ENCODE data around the gene VPS26C. TPM values are rescaled to one million over a fixed set of nuclear protein-coding genes. Genes with fewer than 3 reads are reported as not detected.

VPS26C gene
- total and polyA plus RNA-seq, 9 of the 15 experiments (the other 6 are each of a cell fraction or from before 2014, with no cell fraction given), result 32.8 to 48.7 (median 42.1) TPM

DNA sequence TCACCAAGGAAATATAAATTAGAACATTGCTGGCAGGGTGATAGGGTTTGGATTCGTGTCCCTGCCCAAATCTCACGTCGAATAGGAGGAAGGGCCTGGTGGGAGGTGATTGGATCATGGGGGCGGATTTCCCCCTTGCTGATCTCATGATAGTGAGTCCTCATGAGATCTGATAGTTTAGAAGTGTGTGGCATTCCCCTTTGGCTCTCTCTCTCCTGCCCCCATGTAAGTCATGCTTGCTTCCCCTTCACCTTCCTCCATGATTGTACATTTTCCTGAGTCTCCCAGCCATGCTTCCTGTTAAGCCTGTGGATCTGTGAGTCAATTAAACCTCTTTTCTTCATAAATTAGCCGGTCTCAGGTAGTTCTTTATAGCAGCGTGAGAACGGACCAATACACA, 60.6 kb downstream of the VPS26C start:
- in situ Hi-C loops (cut with MboI), result no loop called here
- peaks cover 16% of the 10 kb centered on the region; the same call in 1 of the 3 replicates for H3K36me3 ChIP-seq (ENCODE audit: control insufficient read depth, insufficient read depth, low read length)
- ATAC-seq, result no peak
- WGBS (ENCODE audit: insufficient coverage, low coverage, missing lambda C conversion rate), result 83% methylated on average over 7 of the region's 7 CpGs
- no peak overlapping the region for H2AFZ ChIP-seq (ENCODE audit: low read depth, low read length)
- H3K9me1 ChIP-seq (ENCODE audit: control insufficient read depth, insufficient read depth, low read length), result no peaks in the 10 kb centered on the region
- no peak overlapping the region for H3K4me2 ChIP-seq (ENCODE audit: insufficient read depth, low read length)
- H3K9ac ChIP-seq (ENCODE audit: insufficient read depth in 1 of 2, low read depth in 2 of 2, low read length in 2 of 2), result no peak overlapping the region
- no peaks in the 10 kb centered on the region for H3K79me2 ChIP-seq (ENCODE audit: control insufficient read depth, insufficient read depth, low read length)
- BruUV-seq (replicated peaks), result no TSS peak
- intact Hi-C loops (cut with micrococcal nuclease), result no loop called here
- ChIA-PET CTCF (ENCODE audit: low intra/inter-chr PET ratio) (no interaction called here), POLR2A (no interaction called here)
- no peaks in the 10 kb centered on the region for H3K9me3 ChIP-seq (replicated peaks; ENCODE audit: control insufficient read depth, insufficient read depth, low read depth, low read length)
- FAIRE-seq, result no peak
- H3K4me1 ChIP-seq (replicated peaks in 1 of 2; ENCODE audit: control insufficient read depth in 2 of 2, insufficient read depth in 2 of 2, low read length in 2 of 2), result peaks cover 12 to 20% of the 10 kb centered on the region in 2 experiments; a peak in 4 of 5 replicates
- no peak for DNase-seq (ENCODE audit: extremely low read depth in 1 of 4, low spot score in 3 of 4)
- no peaks in the 10 kb centered on the region for H4K20me1 ChIP-seq (replicated peaks; ENCODE audit: control insufficient read depth, insufficient read depth, low read length)
- H3K27ac ChIP-seq (ENCODE audit: extremely low read depth, low read depth, low read length), result no peak overlapping the region
- no peaks in the 10 kb centered on the region for H3K27me3 ChIP-seq (ENCODE audit: control insufficient read depth in 2 of 2, insufficient read depth in 2 of 2, low read length in 2 of 2)
- H3K4me3 ChIP-seq, result no peak overlapping the region
- TF ChIP-seq PCBP2 (IDR thresholded peaks at IDR 0.05; ENCODE audit: low read depth, low read length, poor library complexity, severe bottlenecking) (no peak), SAFB (IDR thresholded peaks at IDR 0.05; ENCODE audit: borderline replicate concordance, low read depth, low read length) (no peak), ZNF740 (CRISPR knock-in tag; IDR thresholded peaks at IDR 0.05) (no peak), ZNF740 (tag; IDR thresholded peaks at IDR 0.05) (no peak), NEUROD1 (IDR thresholded peaks at IDR 0.05; ENCODE audit: borderline replicate concordance, low read depth, low read length, partially characterized antibody) (no peak), ZNF696 (CRISPR knock-in tag; conservative IDR thresholded peaks at IDR 0.05) (no peak), ZNF431 (CRISPR knock-in tag; IDR thresholded peaks at IDR 0.05) (no peak), HMGN3 (IDR thresholded peaks at IDR 0.05; ENCODE audit: borderline replicate concordance, extremely low read depth, insufficient read length, low read depth, low read length) (no peak), MAFK (IDR thresholded peaks at IDR 0.05; ENCODE audit: low read length) (no peak), HMBOX1 (IDR thresholded peaks at IDR 0.05) (no peak), ZBTB26 (CRISPR knock-in tag; IDR thresholded peaks at IDR 0.05) (no peak)
- TF ChIP-seq, protein P1, sequence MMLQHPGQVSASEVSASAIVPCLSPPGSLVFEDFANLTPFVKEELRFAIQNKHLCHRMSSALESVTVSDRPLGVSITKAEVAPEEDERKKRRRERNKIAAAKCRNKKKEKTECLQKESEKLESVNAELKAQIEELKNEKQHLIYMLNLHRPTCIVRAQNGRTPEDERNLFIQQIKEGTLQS (IDR thresholded peaks at IDR 0.05), result no peak
- TF ChIP-seq, protein P1 (CRISPR knock-in tag; conservative IDR thresholded peaks at IDR 0.05), result no peak
- TF ChIP-seq, protein P2, sequence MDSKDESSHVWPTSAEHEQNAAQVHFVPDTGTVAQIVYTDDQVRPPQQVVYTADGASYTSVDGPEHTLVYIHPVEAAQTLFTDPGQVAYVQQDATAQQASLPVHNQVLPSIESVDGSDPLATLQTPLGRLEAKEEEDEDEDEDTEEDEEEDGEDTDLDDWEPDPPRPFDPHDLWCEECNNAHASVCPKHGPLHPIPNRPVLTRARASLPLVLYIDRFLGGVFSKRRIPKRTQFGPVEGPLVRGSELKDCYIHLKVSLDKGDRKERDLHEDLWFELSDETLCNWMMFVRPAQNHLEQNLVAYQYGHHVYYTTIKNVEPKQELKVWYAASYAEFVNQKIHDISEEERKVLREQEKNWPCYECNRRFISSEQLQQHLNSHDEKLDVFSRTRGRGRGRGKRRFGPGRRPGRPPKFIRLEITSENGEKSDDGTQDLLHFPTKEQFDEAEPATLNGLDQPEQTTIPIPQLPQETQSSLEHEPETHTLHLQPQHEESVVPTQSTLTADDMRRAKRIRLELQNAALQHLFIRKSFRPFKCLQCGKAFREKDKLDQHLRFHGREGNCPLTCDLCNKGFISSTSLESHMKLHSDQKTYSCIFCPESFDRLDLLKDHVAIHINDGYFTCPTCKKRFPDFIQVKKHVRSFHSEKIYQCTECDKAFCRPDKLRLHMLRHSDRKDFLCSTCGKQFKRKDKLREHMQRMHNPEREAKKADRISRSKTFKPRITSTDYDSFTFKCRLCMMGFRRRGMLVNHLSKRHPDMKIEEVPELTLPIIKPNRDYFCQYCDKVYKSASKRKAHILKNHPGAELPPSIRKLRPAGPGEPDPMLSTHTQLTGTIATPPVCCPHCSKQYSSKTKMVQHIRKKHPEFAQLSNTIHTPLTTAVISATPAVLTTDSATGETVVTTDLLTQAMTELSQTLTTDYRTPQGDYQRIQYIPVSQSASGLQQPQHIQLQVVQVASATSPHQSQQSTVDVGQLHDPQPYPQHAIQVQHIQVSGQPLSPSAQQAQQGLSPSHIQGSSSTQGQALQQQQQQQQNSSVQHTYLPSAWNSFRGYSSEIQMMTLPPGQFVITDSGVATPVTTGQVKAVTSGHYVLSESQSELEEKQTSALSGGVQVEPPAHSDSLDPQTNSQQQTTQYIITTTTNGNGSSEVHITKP (IDR thresholded peaks at IDR 0.05; ENCODE audit: partially characterized antibody), result no peak

Measured in K562 (cell line).